Activated CD8-positive, alpha-beta memory T cell treated with anti-CD3 and anti-CD28 coated beads for 4 hours (primary cell): ENCODE data around the gene ABCA6.
"Not testable (repeated sequence)": the region's sequence is repeated elsewhere in the genome, so short reads cannot be mapped to it uniquely, and the experiment has no call there.

ENCODE experiments used
- DNase-seq, 2 donors: peaks; one replicate each; pipeline ENCODE4 v3.0.0-alpha.2; 2020; ENCODE audit warnings: low read depth in 2 of 2

The ABCA6 gene

DNA sequence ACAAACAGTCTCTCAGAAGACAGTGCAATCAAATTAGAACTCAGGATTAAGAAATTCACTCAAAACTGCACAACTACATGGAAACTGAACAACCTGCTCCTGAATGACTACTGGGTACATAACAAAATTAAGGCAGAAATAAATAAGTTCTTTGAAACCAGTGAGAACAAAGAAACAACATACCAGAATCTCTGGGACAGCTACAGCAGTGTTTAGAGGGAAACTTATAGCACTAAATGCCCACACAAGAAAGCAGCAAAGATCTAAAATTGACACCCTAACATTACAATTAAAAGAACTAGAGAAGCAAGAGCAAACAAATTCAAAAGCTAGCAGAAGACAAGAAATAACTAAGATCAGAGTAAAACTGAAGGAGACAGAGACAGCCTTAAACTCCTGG, 68.3 kb downstream of the ABCA6 start:
- DNase-seq = not testable (repeated sequence)

DNA sequence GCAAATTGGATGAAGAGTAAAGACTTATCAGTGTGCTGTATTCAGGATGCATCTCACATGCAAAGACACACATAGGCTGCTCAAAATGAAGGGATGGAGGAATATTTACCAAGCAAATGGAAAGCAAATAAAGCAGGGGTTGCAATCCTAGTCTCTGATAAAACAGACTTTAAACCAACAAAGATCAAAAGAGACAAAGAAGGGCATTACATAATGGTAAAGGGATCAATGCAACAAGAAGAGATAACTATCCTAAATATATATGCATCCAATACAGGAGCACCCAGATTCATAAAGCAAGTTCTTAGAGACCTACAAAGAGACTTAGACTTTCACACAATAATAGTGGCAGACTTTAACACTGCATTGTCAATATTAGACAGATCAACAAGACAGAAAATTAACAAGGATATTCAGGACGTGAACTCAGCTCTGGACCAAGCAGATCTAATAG, 68.9 kb downstream of the ABCA6 start:
- not testable (repeated sequence) for DNase-seq

DNA sequence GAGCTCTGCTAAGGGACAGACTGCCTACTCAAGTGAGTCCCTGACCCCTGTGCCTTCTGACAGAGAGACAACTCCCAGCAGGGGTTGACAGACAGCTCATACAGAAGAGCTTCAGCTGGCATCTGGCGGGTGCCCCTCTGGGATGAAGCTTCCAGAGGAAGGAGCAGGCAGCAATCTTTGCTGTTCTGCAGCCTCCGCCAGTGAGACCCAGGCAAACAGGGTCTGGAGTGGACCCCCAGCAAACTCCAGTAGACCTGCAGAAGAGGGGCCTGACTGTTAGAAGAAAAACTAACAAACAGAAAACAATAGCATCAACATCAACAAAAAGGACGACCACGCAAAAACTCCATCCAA, 70.5 kb downstream of the ABCA6 start:
- DNase-seq = not testable (repeated sequence)

DNA sequence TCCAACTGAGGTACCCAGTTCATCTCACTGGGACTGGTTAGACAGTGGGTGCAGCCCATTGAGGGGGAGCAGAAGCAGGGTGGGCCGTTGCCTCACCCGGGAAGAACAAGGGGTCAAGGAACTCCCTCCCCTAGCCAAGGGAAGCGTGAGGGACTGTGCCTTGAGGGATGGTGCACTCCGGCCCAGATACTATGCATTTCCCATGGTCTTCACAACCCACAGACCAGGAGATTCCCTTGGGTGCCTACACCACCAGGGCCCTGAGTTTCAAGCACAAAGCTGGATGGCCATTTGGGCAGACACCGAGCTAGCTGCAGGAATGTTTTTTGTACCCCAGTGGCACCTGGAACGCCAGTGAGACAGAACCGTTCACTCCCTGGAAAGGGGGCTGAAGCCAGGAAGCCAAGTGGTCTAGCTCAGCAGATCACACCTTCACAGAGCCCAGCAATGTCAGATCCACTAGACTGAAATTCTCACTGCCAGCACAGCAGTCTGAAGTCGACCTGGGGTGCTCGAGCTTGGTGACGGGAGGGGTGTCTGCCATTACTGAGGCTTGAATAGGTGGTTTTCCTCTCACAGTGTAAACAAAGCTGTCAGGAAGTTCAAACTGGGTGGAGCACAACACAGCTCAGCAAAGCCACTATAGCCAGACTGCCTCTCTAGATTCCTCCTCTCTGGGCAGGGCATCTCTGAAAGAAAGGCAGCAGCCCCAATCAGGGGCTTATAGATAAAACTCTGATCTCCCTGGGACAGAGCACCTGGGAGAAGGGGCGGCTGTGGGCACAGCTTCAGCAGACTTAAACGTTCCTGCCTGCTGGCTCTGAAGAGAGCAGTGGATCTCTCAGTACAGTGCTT, 71.1 kb downstream of the ABCA6 start:
- not testable (repeated sequence) for DNase-seq

DNA sequence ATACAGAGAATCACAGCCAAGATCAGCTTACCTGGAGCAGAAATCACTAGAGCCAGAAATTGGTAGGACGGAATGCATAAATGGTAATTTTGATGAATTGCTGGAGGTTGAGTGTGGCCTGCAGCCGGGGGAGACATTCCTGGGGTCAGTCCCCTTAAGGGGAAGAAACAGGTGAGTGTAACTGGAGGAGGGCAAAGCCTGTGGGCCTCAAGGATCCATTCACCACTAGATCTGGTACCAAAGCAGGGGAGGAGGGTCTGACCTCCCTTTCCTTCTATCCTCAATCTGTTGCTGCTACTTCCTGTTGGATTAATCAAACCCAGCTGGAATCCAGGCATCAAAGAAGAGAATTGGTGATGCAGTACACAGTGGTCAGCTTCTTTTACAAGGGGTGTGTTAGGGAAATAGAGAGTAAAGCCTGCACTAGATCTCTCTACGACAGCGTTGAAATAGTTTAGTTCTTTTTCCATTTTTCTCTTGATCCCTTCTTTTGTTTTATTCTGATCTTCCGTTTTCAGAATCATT, 72.4 kb downstream of the ABCA6 start:
- DNase-seq = no peak

DNA sequence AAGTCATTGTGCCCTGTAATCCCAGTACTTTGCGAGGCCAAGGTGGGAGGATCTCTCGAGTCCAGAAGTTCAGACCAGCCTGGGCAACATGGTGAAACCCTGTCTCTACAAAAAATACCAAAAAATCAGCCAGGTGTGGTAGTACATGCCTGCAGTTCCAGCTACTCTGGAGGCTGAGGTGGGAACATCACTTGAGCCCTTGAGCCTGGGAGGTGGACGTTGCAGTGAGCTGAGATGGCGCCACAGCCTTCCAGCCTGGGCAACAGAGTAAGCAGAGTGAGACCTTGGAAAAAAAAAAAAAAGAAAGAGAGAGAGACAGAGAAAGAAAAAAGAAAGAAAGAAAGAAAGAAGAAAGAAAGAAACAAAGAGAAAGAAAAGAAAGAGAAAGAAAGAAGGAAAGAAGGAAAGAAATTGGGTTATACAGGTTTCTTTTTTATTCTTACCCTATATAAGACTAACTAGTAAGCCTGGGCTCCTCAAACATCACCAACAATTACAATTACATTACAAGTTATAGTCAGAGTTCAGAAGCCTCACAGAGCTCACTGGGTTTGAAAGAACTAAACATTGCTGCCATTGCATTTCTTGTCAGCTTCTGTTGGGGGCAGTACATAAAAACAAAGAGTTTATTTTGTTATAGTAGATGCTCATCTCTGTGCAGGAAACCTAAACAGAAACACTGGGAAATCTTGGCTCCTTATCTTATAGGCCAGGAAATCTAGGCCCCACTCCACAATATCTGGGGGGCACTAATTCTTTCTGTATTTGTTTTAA, 74.2 kb downstream of the ABCA6 start:
- no peak for DNase-seq

DNA sequence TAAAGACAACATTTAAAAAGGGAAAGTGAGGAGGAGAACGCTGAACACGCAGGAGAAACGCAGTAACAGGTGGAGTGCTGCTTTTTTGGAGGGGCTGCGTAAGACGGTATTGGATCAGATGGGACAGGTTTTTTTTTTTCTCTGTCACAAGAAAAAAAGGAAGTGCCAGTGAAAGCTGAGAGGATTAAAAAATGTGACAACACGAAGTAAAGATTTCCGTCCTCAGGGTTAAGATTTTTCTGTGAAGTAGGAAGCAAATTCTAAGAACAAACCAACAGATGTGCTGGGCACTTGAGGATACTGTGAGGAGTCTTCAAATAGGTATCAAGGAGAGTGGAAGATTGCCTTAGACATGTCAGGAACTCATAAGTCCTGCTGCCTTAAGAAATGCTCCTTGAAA, 75.2 kb downstream of the ABCA6 start:
- DNase-seq = no peak

DNA sequence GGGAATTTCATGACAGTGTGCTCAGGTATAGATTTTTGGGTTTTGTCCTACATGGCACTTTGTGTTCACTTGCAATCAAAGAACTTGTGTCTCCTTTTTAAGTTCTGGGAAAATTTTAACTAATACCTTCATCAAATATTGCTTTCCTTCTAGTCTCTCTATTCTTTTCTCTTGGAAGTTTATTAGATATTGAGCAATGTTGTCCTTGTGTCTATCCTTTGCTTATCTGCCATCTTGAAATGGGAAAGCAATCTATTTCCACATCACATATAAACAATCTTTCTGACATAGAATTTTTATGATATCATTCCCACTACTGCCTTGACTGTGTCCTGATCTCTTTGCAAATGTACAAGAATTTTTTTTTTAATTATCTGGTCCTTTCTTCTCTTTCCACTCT, 76.6 kb downstream of the ABCA6 start:
- DNase-seq = no peak

DNA sequence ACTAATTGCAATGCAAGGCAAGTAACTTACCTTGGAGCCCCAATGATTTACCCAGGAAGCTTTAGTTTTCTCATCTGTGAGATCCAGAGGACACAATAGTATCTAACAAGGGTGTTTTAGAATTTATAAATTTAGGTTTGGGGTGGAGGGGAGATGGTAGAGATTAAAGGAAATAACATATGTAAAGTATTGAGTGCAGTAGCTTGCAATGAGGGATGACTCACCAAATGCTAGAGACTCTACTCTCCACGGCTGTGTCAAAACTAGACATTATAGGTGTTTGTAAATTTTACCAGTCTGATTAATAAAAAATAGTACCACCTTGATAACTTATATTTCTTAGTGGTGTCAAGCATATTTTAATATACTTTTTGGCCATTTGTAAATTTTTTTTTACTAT, 77.2 kb downstream of the ABCA6 start:
- no peak for DNase-seq

DNA sequence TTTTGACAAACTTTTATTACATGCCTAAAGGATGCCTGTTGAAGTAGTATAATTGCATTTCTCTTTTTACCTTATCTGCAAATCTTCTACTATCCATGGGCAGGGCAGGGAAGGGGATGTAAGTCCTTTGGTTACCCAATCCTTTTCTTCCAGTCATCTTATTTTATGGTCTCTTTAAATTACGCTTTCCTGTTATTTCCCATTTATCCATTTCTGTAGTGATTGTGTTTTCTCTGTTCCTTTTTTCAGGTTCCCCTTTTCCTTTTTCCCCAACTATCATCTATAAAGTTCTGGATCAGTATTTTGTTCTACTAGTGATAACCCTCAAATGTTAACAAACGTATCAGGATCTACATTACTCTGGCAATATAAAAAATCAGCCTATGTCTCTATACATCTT, 77.7 kb downstream of the ABCA6 start:
- DNase-seq = no peak

DNA sequence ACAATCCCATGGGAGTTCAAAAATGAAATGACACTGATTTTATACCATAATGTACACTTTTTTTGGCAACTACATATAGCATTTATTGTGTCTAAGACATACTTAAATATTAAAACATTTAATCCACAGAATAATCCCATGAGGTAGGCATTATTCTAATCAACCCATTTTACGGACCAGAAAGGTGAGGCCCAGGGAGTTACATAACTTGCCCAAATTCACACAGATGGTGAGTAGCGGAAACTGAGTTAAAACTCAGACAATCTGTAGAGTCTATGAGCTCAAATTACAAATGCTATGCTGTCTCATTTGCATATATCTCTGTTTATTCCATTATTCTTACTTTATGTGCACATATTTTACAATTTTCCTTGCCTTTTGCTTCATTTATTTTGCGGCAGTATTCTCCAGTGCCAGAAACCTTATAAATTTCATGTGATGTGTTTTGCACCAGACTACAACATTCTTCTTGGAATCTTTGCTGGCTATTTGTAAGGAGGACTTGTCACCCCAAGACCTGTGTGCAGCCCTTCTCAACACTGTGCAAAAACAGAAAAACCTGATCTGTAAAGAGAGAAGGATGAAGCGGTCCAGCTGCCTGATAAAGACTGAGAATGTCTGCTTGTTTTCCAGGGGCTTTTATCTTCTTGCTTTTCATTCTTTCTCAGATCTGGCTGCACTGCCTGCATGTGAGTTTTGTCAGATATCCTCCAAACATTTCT, 78.7 kb downstream of the ABCA6 start:
- DNase-seq = no peak

DNA sequence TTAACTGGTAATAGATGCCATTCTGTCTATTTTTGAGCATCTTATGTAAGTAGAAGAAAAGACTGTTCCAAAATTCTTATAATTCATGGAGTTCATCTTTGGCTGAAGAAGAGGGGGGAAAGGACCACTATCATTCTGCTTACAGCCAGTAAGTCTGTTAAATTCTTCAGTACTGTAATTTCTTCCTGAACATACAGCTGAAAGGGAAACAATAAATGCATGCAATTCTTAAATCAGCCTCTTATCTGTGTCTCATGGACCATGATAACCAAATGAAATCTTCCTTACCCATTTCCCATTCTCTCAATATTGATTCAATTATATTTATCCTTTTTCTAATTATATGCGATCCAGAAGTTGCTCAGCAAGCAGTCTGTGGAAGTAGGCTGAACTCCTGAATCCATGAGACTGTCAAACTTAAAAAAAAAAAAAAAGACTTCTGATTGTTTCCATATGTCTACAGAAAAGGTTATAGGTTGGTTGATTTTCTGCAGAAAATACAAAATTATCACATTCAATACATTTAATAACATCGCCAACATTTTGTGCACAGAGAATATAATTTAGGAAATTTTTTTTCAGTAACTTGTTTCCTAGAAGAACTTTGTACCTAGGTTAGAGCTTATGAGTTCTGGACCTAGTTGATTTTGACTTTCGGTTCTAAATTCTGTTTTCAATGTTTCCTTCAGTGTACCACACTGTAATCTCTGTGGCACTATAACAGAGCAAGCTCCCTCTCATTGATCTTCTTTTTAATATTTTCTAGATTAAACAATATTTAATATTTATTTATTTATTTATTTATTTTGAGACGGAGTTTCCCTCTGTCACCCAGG, 79.8 kb downstream of the ABCA6 start:
- DNase-seq = no peak

DNA sequence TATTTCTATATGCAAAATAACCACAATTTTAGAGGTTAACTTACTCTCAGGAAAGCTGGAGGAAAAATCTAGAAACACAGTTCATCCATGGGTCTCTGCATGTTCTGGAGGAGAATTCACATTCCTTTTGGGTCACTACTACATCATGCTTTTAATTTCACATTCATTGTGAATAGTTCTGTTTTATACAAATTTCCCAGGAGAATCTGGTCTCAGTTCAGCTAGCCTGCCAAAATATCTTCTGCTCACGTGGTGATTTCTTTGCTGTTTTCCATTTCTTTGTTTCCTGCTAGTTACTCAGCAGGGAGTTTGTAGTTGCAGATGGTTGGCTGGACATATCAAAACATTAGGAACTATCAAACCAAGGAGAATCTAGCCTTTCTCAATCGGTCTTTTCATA, 80.9 kb downstream of the ABCA6 start, which contains the start of gene ABCA9:
Gene ABCA9, minus strand, starts transcription at position 106 of the 400 bp plus-strand sequence. CDS start 9,801 bp downstream, outside the sequence.
- no peak for DNase-seq

DNA sequence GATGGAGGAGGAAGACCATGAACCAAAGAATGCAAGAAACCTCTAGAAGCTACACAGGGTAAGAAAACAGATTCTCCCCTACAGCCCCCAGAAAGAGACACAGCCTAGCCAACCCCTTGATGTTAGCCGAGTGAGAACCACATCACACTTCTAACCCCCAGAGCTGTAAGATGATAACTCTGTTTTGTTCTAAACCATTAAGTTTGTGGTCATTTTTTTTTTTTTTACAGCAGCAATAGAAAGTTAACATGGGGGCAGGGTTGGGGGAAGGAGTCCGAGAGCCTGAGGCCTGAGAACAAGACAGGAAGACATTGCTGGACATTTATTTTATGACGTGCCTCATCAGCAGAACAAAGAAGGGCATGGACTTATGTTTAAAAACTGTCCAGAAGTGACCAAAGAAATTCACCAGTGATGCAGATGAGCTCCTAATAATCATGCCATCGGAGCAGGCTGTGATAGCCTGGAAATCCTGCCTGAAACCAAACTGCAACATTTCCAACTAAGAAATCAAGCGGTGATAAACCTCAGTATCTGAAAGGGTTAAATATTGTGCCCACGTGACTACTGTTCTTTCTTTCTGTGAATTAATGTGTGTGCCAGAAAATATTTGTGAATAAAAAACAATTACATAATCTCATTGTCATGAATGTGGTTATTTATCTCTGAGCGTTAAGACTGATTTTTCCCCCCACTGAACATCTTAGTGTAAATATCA, 82.1 kb downstream of the ABCA6 start:
- no peak for DNase-seq

DNA sequence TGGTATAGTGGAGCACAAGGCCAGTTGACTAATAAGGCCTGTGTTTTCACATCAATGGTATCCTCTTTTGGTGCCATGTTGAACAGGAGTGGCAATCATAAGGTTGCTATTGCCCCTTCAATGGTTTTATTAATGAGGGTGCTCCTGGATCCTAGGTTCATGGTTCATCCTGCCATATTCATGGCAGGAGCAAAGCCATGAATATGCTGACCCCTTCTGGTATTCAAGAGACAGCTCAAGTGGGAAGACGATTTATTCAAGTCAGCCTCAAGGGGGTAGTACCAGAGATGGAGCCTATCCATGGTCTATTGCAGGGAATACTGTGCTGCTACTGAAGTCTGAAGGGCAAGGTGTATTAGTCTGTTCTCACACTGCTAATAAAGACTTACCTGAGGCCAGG, 83.5 kb downstream of the ABCA6 start:
- DNase-seq = no peak

DNA sequence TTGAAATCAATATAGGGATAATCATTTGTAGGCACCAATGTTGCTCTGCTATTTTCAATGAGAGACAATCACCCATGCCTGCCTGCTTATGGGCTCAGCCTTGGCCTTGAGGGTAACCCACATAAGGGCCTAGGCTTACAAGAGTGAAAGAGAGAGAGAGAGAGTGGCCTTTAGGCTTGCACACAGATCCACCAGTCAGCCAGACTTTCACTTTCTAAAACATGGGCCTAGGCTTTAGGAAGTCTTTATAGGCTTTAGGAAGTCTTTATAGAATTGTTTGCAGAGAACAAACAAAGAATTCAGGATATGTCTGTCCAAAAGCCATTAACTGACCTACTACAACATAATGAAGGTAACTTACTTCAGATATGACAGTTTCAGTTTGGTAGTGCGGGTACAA, 84.4 kb downstream of the ABCA6 start:
- no peak for DNase-seq

DNA sequence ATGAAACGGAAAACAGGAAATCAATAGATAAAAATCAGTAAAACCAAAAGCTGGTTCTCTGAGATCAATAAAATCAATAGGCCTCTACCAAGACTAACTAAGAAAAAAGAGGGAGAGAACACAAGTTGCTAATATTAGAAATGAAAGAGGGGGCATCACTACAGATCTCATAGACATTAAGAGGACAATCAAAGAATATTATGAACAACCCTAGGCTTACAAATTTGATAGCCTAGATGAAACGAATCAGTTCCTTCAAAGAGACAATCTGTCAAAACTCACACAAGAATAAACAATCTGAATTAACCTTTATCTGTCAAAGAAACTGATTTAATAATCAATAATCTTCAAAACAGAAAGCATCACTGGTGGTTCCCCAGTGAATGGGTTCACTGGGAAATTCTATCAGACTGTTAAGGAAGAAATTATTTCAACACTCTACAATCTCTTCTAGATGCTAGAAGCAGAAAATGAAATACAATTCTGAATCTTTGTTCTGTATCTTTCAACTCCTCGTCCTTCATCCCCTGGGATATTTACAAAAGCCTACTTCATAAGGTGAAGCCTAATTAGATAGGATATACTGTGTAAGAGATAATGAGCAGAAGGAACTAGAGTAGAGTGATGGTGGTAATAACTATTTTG, 85.4 kb downstream of the ABCA6 start:
- DNase-seq = no peak

DNA sequence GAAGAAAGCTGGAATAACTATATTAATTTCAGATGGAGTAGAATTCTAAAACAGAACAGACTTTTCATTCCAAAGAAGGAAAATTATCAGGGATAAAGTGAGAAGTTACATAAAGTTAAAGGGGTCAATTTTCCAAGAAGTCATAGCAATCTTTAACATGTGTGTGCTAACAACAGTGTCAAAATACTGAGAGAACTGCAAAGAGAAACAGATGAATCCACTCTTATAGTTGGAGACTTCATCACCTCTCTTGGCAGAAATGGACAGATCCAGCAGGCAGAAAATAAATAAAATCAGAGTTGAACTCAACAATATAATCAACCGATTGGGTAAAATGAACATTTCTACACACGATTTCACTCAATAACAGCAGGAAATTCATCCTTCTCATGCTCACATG, 86.4 kb downstream of the ABCA6 start:
- no peak for DNase-seq

DNA sequence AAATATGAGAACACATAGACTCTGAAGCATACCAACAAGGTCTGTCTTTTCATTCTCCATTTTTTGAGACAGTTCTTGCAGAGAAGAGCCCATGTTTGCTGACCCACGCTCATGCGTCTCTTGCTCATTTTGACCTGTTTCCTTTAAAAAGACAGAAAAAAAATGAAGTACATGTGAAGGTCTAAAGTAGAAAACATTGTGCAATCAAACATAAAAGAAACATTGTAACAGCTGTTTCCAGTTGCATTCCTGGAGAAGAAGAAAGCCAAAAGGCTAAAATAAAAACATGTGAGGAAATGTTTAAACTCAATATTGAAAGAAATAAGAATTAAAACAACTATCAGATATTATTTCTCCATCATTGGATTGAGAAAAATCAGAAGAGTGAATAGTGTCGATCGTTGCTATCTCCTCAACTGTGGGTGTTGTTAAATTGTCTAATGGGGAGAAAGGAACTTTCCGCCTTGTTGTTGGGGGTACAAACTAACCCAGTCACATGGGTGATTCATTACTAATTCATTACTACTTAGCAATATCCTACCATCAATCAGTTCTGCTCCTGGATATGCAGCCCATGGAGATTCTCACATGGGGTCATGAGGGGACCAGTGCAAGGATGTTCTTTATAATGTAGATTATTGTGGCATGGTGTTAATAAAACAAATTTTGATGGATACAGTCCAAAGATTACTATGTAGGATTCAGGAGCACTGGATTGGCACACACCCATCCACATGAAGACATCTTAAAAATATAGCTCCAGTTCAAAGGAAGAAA, 90.5 kb downstream of the ABCA6 start:
- no peak for DNase-seq
